Measurements from ENCODE around the gene CISH.
A peak's percentile ranks its signal among the peaks of the same experiment; 100 is the strongest.

CISH gene

DNA sequence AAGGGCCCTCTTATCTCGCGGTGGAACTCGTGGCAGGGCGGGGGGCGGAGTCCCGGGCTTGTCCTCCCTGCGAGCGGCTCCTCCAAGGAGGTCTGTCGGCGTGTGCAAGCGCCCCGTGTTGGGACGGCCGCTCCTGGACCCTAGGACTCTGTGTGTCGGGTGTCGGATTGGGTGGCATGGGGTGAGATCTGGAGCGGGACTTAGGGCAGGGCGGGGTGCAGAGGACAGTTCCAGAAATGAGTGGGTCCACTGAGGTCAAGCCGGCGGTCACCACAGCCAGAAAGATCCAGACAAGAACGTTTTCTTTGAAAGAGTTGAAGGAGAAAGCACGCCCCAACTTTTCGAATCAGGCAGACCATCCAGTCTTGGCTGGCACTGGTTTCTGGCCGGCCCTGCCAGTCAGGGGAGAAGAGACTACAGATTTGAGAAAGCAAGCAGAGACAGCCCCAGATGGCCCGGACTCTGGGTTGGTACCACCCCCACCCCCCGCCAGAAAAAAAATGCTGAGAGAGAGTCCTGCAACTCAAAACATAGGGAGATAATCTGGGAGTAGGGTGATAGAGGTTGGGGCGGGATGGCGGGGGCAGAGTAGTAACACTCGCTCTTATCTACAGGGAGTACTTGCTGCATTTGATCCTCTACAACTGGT, 784 bp upstream of the CISH start:
- no peak for DNase-seq

DNA sequence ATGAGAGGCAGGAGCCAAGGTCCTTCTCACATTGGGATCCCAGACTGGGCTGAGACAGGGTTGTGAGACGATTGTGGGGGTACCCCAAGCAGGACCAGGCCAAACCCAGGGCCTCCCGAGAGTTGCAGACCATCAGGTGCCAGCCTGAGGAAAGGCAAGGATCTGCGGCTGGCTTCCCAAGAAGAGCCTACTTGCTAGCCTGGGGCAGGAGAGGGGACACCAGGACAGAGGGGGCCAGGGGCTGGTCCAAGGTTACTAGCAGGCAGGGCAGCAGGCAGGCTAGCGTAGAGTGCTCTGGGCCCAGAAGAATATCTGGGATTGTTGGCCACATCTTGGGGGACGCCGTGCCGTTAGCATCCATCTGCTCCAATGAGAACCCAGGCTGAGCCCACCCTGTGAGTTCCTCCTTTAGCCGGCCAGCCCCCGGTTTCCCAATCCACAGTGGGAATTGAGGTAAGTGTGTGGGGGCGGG, 546 bp downstream of the CISH start:
- DNase-seq = no peak

DNA sequence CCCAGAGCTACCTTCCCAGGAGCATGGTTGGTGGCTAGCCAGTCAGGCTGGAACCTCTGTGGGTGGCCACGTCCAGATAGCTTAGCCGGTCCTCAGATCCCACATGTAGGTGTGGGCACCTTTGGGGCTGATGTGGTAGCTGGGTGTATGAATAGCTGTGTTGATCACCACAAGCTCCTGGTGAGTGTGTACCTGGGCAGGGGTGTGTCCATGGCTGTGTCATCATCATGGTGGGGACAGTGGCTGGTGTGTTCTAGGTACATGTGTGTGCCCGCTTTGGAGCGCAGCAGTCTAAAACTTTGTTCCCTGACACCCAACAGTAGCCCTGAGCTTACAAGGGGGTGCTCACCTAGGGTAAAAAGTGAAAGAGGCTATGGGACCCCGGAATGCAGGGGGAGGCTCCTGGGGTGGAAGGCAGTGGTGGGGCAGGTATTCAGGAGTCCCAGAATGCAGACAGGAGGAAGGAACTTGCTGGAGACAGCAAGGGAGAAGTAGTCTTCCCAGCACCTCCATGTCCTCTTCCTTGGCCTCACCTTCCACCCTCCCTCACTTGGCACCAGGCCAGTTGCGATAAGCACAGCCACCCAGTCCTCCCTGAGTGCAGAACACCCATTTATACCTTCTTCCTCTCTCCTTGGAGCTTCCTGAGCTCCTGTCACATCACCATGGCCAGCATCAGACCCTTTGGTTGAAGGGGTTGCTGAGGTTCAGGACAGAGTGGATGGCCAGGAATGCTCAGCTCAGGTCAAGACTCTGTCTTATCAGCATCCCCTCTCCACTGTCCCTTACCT, 1.2 kb downstream of the CISH start:
- no peak for DNase-seq

DNA sequence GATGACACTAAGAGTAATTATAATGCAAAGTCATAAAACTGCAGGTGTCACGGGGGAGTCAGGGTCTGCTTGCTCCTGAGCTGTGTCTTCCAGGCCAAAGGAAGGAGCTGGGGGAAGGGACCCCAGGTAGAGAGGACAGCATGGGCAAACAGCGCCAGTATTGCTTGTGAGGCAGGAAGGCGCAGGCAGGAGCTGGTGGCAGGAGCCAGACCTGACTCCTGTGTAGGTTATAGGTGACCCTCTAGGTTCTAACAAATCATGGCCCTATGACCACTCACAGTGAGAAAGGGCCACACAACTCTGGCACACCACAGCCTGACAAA, 1.9 kb downstream of the CISH start:
- no peak for DNase-seq

DNA sequence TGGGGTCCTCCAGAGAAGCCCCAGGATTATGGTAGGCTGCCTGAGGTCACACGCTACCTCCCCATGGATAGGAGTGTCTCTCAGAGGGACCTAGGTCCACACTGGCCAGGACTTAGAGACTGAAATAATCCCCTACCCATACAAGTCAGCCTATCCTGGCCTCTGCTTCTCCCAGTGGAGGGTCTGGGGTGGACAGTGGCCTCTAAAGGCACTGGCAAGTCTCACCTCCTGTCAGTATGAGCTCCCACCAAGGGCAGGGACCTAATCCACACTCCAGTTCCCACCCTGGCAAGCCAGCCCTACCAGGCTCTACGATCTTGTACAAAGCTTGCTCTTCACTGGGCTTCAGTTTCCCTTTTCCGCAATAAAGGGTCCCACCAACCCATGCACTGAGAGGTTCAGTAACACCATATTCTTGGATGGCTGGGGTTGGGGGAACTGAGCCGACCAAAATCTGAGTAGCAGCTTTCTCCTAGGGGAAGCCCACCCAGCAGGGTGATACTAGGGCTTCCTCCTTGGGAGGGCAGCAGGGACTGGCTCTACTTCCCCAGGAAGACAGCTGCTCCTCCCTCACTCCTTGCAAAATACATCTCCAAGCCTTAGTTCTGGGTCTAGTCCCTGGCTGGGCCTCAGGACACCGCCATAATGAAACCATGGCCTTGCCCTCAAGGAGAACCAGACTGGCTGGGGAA, 2.4 kb downstream of the CISH start:
- no peak for DNase-seq

DNA sequence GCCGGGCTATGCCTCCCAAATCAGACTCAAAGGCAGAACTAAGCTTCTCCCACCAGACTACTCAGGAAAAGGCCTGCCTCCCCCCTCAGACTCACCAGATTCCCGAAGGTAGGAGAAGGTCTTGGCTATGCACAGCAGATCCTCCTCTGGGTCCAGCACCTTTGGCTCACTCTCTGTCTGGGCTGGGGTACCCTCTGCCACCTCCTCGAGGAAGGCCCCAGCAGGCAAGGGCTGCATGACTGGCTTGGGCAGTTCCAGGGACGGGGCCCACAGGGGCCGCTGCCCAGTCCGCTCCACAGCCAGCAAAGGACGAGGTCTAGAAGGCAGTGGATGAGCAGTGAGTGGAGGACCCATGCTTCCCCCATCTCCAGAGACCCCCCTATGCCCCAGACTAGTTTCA, 3.3 kb downstream of the CISH start:
- DNase-seq = no peak

DNA sequence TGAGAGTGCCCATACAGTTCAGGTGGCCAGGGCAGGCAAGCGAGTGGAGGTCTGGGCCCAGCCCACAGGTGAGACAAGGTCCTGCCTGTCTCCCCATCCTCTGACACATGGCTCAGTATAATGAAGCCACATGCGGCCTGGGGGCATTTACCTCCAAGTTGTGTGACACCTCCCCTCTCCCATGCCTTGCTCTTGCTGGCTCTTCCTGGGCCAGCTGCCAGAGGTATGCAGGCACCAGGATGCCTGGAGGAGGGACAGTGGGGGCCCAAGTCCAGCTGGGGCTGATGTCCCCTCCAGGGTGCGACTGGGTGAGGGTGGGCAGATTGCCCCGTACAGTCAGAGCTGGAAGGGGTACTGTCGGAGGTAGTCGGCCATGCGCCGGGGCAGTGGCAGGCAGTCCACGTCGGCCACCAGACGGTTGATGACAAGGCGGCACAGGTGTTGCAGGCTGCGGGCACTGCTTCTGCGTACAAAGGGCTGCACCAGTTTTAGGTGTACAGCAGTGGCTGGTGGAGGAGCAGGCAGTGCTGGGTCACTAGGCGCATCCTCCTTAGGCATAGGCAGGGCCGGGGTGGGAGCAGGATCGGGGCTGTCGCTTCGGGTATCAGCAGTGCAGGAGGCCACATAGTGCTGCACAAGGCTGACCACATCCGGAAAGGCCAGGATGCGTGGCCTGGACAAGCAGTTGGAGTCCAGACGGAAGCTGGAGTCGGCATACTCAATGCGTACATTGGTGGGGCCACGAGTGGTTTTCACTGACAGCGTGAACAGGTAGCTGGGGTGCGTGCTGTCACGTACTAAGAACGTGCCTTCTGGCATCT, 4.1 kb downstream of the CISH start:
- DNase-seq = no peak

DNA sequence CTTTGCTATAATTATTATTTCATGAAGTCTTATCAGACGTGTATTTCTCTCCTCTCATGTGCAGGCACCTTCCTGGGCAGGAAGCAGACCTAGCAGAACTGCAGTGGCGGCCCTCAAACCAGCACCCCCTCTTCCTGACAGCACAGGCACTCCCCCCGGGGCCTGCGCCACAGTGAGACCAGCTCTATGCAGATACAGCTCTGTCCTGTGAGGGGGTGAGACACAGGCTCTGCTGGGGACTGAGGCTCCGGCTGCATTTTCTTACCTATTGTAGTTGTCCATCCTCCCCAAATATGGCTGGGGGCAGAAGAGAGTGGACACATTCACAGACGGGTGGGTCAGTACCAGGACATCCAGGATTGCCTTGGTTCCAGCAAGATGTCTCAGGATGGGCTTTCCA, 5.0 kb downstream of the CISH start:
- no peak for DNase-seq

DNA sequence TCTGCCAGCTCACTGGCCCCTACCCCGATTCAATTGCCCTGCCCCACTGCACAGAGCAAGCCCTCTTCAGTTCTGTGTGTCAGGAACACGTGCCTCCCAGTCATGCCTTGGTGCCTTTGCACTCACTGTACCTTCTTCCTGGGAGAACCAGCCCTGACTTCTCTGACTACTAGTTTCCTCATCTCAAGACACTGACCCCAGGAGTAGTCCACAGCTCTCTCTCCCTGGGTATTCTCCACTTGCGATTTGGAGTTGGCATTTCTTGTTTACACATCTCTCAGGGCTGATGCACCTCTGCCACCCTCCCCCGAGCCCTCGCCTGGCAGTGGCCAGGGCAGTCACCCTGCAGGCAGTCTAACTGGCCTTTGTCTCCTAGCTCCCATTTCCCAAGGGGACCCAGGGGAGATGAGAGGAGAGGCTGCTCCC, 5.7 kb downstream of the CISH start:
- DNase-seq = no peak

DNA sequence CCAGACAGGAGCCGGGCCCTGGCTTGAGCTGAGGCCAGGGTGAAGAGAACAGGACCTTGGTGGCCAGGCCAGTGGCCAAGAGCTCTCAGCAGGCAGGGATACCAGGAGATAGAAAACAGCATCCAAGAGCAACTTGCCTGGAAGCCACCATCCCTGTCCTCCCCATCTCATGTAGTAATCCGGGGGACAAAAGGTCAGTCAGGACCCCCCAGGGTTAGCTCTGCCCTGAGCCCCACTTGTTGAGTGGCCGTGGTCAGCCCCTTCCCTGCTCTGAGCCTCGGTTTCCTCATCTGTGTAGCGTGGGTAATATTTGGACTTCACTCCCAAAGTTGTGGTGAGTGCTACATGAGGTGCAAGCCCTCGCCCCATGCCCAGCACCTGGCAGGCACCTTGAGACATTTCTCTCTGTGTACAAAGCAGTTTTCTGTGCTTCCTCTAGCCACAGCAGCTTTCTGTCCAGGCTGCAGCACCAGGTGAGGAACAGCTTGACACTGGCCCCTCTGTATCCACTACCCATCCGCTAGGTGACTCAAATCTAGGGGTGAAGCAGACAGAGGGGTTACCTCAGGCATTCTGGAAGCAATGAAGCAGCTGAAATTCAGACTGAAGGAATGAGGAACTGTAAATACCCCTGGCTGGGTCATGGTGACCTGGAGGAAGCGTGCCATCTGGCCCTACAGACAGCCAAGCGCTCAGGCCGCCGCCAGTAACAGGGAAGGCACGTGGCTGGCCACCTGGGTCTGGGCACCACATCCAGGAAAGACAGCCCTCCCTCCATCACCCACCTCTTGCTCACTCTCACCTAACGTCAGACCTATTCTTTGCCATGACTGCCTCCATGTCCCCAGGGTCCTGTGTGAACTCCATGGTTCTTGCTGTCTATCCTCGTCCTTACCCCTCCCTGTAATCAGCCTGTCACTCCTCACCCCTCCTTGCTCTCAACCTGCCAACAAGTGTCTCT, 6.7 kb downstream of the CISH start:
- DNase-seq = no peak

DNA sequence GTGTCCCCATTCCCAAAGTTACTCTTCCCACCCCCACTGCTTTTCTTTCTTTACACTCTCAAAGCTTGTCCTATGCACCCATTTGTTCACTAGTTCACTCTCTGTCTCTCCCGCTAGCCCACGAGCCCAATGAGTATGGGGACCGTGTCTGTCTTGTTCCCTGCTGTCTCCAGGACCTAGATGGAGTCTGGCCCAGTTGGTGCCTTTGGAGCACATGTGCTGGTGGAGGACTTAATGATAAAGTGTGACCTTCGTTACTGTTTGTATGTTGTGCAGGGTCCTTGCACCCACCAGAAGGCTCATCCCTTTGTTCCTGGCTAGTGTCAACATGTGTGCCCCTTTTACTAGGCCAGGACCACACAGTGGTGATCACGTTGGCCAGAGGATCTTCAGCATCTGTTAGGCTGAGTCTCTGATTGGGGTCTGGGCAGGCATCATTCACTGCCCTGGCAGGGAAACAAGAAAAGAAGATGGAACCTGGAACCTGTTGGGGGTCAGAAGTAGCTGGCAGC, 7.4 kb downstream of the CISH start:
- DNase-seq = no peak

DNA sequence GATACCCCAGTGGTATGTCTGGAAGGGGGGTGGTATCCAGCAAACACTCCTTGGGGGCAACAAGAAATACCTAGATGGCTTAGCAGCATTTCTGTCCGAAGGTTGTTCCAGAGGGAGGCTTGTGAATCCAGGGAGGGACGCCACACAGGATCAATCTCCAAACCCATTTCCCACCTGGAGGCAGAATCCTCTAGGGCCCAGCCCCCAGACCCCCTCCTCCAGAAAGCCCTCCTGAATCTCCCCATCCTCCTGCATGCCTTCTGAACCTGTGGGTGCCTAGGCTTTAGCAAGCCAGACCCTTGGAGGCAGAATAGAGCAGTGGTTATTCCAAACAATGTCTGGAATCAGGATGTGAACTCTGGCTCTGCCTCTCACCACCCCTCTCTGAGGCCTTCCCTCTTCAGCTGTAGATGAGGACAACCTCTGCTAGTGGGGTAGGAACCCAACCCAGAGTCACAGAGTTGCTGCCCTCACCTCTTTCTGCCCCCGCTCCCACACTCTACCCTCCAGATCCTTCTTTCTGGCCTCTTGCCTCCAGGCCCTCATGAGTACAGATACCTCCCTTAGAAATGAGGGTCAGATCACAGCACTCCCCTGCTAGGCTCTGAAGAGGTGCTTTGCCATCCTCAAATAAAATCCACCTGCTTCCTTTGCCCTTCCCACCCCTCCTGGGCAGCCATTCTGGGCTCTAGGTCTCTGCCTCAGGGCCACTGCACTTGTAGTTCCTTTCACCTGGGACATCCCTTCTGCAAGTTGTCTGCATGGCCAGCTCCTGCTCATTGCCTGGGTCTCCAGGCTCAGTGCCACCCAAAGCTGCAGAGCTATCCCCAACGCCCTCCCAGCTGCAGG, 8.1 kb downstream of the CISH start:
- DNase-seq = no peak

DNA sequence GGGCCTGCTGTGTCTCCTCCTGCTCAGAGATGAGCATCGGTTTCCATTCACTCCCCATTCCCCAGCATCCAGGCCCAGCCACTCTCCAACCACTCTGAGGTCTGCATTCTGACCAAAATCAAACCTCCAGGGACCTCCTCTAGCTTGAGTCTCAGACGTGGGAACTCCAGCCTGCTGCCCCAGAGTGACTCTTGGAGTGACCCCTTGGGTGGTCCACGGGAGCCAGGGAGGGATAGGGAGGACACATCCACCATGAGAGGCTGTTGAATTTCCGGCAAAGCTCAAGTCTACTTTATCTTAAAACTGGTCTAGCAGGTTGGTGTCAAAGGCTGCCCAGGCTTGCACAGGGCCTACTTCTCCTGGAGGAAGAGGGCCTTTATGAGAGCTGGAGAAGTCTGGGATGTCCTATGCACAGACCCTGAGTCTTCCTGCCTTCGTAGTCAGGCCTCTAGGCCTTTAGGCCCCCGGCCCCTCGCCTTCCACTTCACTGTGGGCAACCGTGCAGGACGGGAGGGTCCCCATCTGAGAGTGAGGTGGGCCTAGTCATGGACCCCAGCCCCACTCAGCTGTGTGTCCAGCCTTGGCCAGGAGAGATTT, 8.9 kb downstream of the CISH start:
- DNase-seq = peak; percentile 42

DNA sequence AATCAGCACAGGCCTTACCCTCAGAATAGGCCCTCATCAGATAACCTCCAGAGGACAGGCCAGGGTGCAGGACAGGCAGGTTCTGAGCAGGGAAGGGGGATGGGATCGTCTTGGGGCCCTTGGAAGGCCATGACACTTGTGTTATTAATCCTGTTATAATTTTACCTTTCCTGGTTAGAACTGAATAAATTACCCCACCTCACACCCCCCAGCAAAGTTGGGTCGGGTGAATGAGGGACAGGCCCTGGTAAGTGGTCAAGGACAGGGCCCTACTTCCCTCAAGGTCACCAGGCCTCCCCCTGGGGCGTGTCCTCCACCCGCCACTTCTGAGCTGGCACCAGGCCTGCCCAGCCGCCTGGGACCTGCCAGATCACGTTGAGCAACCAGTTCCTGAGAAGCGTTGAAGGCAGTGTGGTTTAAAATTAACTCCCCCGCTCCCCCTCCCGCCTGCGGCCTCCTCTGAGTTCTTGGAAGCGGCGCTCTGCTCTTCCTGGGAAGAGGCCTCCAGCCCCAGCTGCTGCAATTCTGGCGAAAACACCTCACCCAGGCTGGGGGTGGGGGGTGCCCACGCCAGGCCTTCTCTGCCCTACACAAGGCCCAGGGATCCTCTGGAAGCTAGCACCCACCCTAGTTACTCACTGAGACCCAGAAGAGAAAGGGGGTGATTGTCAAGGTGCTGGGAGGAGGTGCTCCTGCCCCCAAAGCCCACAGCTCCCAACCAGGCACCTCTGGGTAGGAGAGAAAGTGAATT, 10.6 kb downstream of the CISH start:
- peak; percentile 97 for DNase-seq

DNA sequence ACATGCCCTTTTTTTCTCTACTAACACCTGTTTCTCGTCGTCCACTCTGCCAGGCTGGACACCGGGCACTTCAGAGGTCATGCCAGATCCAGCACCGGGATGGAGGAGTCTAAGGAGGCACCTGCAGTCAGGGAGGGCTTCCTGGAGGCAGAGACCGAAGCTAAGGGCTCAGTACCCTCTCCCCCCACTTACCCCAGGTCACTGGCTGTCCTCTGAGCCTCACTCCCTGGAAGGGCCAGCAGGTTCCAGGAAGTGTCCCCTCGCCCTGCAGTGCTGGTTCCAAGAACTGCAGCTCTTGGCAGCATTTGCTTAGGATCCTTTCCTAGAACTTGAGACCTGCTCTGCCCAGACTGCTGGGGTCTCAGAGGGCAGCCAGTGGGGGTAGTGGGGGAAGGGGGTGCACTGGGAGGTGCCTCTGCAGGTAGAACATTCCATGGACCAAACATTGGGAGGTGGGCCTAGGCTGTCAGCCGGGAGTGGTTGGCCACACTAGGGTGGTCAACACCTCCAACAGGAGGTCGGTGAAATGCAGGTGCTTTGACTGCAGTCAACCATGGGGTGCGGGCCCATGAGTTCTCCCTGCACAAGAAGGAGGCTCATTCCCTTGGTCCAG, 11.3 kb downstream of the CISH start:
- no peak for DNase-seq

DNA sequence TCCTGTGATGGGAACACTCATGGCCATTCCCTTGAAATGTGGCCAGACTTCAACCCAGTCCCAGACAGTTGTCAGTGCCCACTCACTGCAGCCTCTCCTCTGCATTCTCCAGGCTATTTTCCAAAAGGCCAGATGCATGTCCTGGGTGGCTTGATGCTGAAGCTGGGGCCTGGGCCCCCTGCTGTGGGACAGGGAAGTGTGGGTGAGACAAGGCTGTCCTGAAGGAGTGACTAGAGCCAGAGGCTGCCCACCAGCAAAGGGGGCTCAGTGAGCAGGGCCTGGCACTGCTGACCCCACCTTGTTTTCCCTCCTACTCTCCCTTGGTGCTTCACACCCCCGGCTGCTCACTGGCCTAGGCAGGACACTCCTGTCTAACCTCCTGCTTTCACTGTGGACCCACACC, 11.9 kb downstream of the CISH start:
- DNase-seq = no peak

DNA sequence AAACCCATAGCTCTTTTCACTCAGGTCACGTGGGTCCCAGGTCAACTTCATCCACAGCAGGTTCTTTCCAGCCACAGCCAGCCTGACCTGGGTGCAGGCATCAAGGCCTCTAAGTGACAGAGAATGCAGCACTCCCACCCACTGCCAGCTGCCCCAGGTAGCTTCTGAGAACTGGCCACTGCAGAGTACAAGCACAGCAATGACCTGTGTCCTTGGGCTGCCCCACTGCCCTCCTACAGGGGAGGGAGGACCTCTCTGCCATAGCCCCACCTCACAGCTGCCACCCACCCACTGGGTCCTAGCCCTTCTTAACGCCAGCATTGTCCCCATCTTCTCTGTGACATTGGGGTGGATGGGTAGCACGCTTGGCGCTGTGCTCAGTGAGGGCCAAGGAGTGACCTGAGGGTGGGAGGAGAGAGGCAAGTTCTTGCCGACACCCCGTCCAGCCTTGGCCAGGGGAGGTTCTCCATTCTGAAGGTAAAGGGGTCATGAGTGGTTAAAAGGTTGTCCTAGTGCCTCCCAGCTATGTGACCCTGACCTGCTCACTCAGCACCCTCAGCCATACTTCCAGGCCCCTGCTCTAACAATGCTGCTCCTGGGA, 12.4 kb downstream of the CISH start:
- no peak for DNase-seq

DNA sequence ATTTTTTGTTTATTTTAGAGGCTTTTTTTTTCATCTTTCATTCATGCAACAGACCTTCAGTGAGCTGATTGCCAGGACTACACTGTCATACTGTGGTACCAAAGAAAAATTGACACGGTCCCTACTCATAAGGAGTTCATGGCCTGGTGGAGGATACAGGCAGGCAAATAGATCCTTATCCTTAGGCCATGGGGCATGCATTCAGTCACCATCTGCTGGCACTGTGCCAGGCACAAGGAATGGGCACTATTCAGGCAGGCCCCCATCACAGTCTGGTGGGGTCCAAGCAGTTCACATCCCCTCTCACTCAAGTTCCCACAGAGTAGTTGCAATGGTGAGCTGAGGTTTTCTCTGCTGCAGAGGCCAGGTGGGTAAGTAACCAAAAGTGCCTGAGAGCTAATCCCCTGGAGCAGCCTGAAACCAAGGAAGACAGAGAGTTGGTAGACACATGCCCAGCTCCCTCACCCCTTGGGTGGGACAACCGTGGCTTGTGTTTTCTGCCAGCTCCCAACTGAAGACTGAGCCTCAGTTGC, 17.3 kb downstream of the CISH start:
- DNase-seq = no peak
